Esophagus squamous epithelium (tissue), 4 donors: ENCODE data around the gene SLC6A4.

Experiments
- POLR2A ChIP-seq, 4 donors: fragments of 450-650 bp; IDR thresholded peaks; one replicate each; pipeline ENCODE4 v1.6.1; 2017; ENCODE audit warnings: antibody characterized with exemption in 4 of 4, mild to moderate bottlenecking in 4 of 4, moderate library complexity in 3 of 4
- TF ChIP-seq, protein P1 (sequence below), 6 experiments: fragments of 450-650 bp in 4 of 6; fragments of 200-600 bp in 2 of 6; sonication (generic) in 2 of 6; IDR thresholded peaks; one replicate each; pipeline ENCODE4 v1.5.1; 2016 to 2019; ENCODE audit warnings: antibody characterized with exemption in 6 of 6, mild to moderate bottlenecking in 4 of 6, moderate library complexity in 4 of 6

DNA sequence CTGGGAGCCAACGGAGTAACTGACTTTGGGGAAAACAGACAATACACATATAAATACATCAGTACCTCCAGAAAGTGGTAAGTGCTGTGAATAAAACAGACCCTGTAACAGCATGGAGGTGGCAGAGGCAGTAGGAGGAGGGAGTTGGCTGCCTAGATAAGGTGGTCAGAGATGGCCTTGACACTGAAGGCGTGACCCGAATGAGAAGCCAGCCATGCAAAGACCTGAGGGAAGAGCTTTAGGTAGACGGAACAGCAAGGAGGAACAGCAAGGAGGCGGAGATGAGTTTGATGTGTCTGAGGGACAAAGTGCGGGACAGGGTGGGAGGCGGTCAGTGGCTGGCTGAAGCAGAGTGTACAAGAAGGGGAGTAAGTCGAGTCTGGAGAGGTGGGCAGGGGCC, 8.1 kb upstream of the SLC6A4 start:
- TF ChIP-seq, protein P1, sequence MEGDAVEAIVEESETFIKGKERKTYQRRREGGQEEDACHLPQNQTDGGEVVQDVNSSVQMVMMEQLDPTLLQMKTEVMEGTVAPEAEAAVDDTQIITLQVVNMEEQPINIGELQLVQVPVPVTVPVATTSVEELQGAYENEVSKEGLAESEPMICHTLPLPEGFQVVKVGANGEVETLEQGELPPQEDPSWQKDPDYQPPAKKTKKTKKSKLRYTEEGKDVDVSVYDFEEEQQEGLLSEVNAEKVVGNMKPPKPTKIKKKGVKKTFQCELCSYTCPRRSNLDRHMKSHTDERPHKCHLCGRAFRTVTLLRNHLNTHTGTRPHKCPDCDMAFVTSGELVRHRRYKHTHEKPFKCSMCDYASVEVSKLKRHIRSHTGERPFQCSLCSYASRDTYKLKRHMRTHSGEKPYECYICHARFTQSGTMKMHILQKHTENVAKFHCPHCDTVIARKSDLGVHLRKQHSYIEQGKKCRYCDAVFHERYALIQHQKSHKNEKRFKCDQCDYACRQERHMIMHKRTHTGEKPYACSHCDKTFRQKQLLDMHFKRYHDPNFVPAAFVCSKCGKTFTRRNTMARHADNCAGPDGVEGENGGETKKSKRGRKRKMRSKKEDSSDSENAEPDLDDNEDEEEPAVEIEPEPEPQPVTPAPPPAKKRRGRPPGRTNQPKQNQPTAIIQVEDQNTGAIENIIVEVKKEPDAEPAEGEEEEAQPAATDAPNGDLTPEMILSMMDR (IDR thresholded peaks at IDR 0.05): no peak
- no peak for TF ChIP-seq POLR2A (IDR thresholded peaks at IDR 0.05)
